ENCODE results near the gene YPEL2. TPM values are rescaled to one million over a fixed set of nuclear protein-coding genes. Genes with fewer than 3 reads are reported as not detected.

Gene YPEL2
- total RNA-seq, 1 experiment from 2014 or later: 6.1 TPM

GRCh38 chr17:59327121-59327980 is 4.1 kb upstream of the YPEL2 start:
- Histone ChIP-seq H3K4me2 (ENCODE audit: low read depth, low read length, poor library complexity, severe bottlenecking) (no peak overlapping the region), H4K20me1 (ENCODE audit: insufficient read depth, low read depth, low read length) (no peaks in the 10 kb centered on the region), H3K4me1 (ENCODE audit: low read length) (peaks cover 28% of the 10 kb centered on the region), H3K79me2 (ENCODE audit: low read length) (no peaks in the 10 kb centered on the region), H3K36me3 (ENCODE audit: insufficient read depth, low read length) (no peaks in the 10 kb centered on the region), H3K9me2 (replicated peaks; ENCODE audit: insufficient read depth, low read length) (no peaks in the 10 kb centered on the region), H3K9ac (ENCODE audit: low read length) (no peak overlapping the region), H3K27me3 (ENCODE audit: low read length) (no peaks in the 10 kb centered on the region; the same call in 1 of the 2 replicates), H3K27ac (ENCODE audit: low read length) (no peak overlapping the region), H3K4me3 (ENCODE audit: low read length) (no peak overlapping the region), H3K9me3 (ENCODE audit: low read length) (no peaks in the 10 kb centered on the region), H2AFZ (ENCODE audit: low read length) (no peak overlapping the region; the same call in 1 of the 2 replicates)
- no peak for DNase-seq

- no peak overlapping the region for H3K27ac ChIP-seq (ENCODE audit: low read length)
Observed at GRCh38 chr17:59327981-59328290, 3.5 kb upstream of the YPEL2 start.

GRCh38 chr17:59328601-59329000 is 2.9 kb upstream of the YPEL2 start:
- H3K4me1 ChIP-seq (ENCODE audit: low read length): peaks cover 40% of the 10 kb centered on the region

More at GRCh38 chr17:59327981-59328290, 3.5 kb upstream of the YPEL2 start:
- no peaks in the 10 kb centered on the region for H3K36me3 ChIP-seq (ENCODE audit: insufficient read depth, low read length)
- DNase-seq: no peak
- no peak overlapping the region for H2AFZ ChIP-seq (ENCODE audit: low read length)
- H3K9me2 ChIP-seq (replicated peaks; ENCODE audit: insufficient read depth, low read length): no peaks in the 10 kb centered on the region
- no peaks in the 10 kb centered on the region for H3K79me2 ChIP-seq (ENCODE audit: low read length)
- no peaks in the 10 kb centered on the region for H3K9me3 ChIP-seq (ENCODE audit: low read length)
- no peak overlapping the region for H3K4me2 ChIP-seq (ENCODE audit: low read depth, low read length, poor library complexity, severe bottlenecking)
- H4K20me1 ChIP-seq (ENCODE audit: insufficient read depth, low read depth, low read length): no peaks in the 10 kb centered on the region; the same call in 1 of the 2 replicates
- no peak overlapping the region for H3K9ac ChIP-seq (ENCODE audit: low read length)
- H3K27me3 ChIP-seq (ENCODE audit: low read length): peaks cover 4% of the 10 kb centered on the region; the same call in 1 of the 2 replicates
- H3K4me3 ChIP-seq (ENCODE audit: low read length): no peak overlapping the region
- peaks cover 34% of the 10 kb centered on the region for H3K4me1 ChIP-seq (ENCODE audit: low read length)

GRCh38 chr17:59329176-59330052 is 2.0 kb upstream of the YPEL2 start:
- Histone ChIP-seq H3K27ac (ENCODE audit: low read length) (no peak overlapping the region), H4K20me1 (ENCODE audit: insufficient read depth, low read depth, low read length) (peaks cover 12% of the 10 kb centered on the region; the same call in 1 of the 2 replicates), H3K36me3 (ENCODE audit: insufficient read depth, low read length) (no peaks in the 10 kb centered on the region), H3K9me3 (ENCODE audit: low read length) (no peaks in the 10 kb centered on the region), H3K27me3 (ENCODE audit: low read length) (peaks cover 8% of the 10 kb centered on the region; the same call in 1 of the 2 replicates), H3K79me2 (ENCODE audit: low read length) (no peaks in the 10 kb centered on the region), H3K4me1 (ENCODE audit: low read length) (peaks cover 45% of the 10 kb centered on the region), H2AFZ (ENCODE audit: low read length) (no peak overlapping the region), H3K4me3 (ENCODE audit: low read length) (no peak overlapping the region), H3K9me2 (replicated peaks; ENCODE audit: insufficient read depth, low read length) (no peaks in the 10 kb centered on the region), H3K4me2 (ENCODE audit: low read depth, low read length, poor library complexity, severe bottlenecking) (no peak overlapping the region), H3K9ac (ENCODE audit: low read length) (no peak overlapping the region)
- peak; percentile 78 for DNase-seq

More at GRCh38 chr17:59328601-59329000, 2.9 kb upstream of the YPEL2 start:
- no peaks in the 10 kb centered on the region for H3K79me2 ChIP-seq (ENCODE audit: low read length)
- no peaks in the 10 kb centered on the region for H3K9me2 ChIP-seq (replicated peaks; ENCODE audit: insufficient read depth, low read length)
- no peak overlapping the region for H3K27ac ChIP-seq (ENCODE audit: low read length)
- H3K36me3 ChIP-seq (ENCODE audit: insufficient read depth, low read length): no peaks in the 10 kb centered on the region
- peaks cover 6% of the 10 kb centered on the region; the same call in 1 of the 2 replicates for H3K27me3 ChIP-seq (ENCODE audit: low read length)
- no peak overlapping the region for H2AFZ ChIP-seq (ENCODE audit: low read length)
- H4K20me1 ChIP-seq (ENCODE audit: insufficient read depth, low read depth, low read length): peaks cover 4% of the 10 kb centered on the region; the same call in 1 of the 2 replicates
- no peak for DNase-seq
- H3K9ac ChIP-seq (ENCODE audit: low read length): no peak overlapping the region
- H3K4me3 ChIP-seq (ENCODE audit: low read length): no peak overlapping the region
- H3K9me3 ChIP-seq (ENCODE audit: low read length): no peaks in the 10 kb centered on the region
- H3K4me2 ChIP-seq (ENCODE audit: low read depth, low read length, poor library complexity, severe bottlenecking): no peak overlapping the region

GRCh38 chr17:59330053-59330942 is 1.2 kb upstream of the YPEL2 start:
- no peak overlapping the region for H3K9ac ChIP-seq (ENCODE audit: low read length)

GRCh38 chr17:59331929-59332748 is 684 bp downstream of the YPEL2 start:
- peak overlapping the region; percentile 77 for H3K4me3 ChIP-seq (ENCODE audit: low read length)

More at GRCh38 chr17:59330053-59330942, 1.2 kb upstream of the YPEL2 start:
- H3K9me3 ChIP-seq (ENCODE audit: low read length): no peaks in the 10 kb centered on the region
- H4K20me1 ChIP-seq (ENCODE audit: insufficient read depth, low read depth, low read length): peaks cover 21% of the 10 kb centered on the region; the same call in 1 of the 2 replicates
- H3K36me3 ChIP-seq (ENCODE audit: insufficient read depth, low read length): no peaks in the 10 kb centered on the region
- H3K79me2 ChIP-seq (ENCODE audit: low read length): no peaks in the 10 kb centered on the region
- DNase-seq: no peak
- H3K27ac ChIP-seq (ENCODE audit: low read length): no peak overlapping the region
- H3K4me1 ChIP-seq (ENCODE audit: low read length): peaks cover 45% of the 10 kb centered on the region
- no peak overlapping the region for H2AFZ ChIP-seq (ENCODE audit: low read length)
- H3K4me3 ChIP-seq (ENCODE audit: low read length): no peak overlapping the region
- peaks cover 8% of the 10 kb centered on the region; the same call in 1 of the 2 replicates for H3K27me3 ChIP-seq (ENCODE audit: low read length)
- H3K9me2 ChIP-seq (replicated peaks; ENCODE audit: insufficient read depth, low read length): no peaks in the 10 kb centered on the region
- no peak overlapping the region for H3K4me2 ChIP-seq (ENCODE audit: low read depth, low read length, poor library complexity, severe bottlenecking)

More at GRCh38 chr17:59331929-59332748, 684 bp downstream of the YPEL2 start:
- Histone ChIP-seq H3K4me2 (ENCODE audit: low read depth, low read length, poor library complexity, severe bottlenecking) (peak overlapping the region; percentile 88), H3K79me2 (ENCODE audit: low read length) (no peaks in the 10 kb centered on the region), H3K9me3 (ENCODE audit: low read length) (no peaks in the 10 kb centered on the region), H4K20me1 (ENCODE audit: insufficient read depth, low read depth, low read length) (peaks cover 34% of the 10 kb centered on the region; the same call in 1 of the 2 replicates), H3K9ac (ENCODE audit: low read length) (peak overlapping the region; percentile 67), H3K27me3 (ENCODE audit: low read length) (peaks cover 8% of the 10 kb centered on the region; the same call in 1 of the 2 replicates), H3K27ac (ENCODE audit: low read length) (no peak overlapping the region), H3K36me3 (ENCODE audit: insufficient read depth, low read length) (no peaks in the 10 kb centered on the region), H2AFZ (ENCODE audit: low read length) (peak overlapping the region; percentile 48; the same call in 1 of the 2 replicates), H3K9me2 (replicated peaks; ENCODE audit: insufficient read depth, low read length) (no peaks in the 10 kb centered on the region), H3K4me1 (ENCODE audit: low read length) (peaks cover 45% of the 10 kb centered on the region)
- DNase-seq: peak; percentile 51

Data from Karpas-422 (cell line).